NB4 (cell line): Measurements from ENCODE around the gene DHX30.

Experiments used
- CTCF ChIP-seq: IDR thresholded peaks from one replicate; pipeline ENCODE4 v1.5.1; 2012; ENCODE audit warnings: low read depth, low read length
- MAX ChIP-seq: IDR thresholded peaks from 2 replicates; pipeline ENCODE4 v1.6.1; 2011; ENCODE audit warnings: low read depth, low read length

GRCh38 chr3:47791193-47791855 lies 11.6 kb upstream of the DHX30 start:
- no peak for TF ChIP-seq CTCF
- TF ChIP-seq MAX, result no peak
